ENCODE measurements around the gene MPPED1.

Gene MPPED1

GRCh38 chr22:43473031-43473430 lies 61.2 kb downstream of the MPPED1 start:
- peaks cover 8% of the 10 kb centered on the region for H3K27me3 Mint-ChIP-seq
- H3K36me3 Mint-ChIP-seq, result no peaks in the 10 kb centered on the region
- no peaks in the 10 kb centered on the region for H3K4me1 Mint-ChIP-seq
- H3K4me3 Mint-ChIP-seq, result no peak overlapping the region
- no peak overlapping the region for H3K27ac Mint-ChIP-seq
- DNase-seq (ENCODE audit: low spot score in 2 of 2) (no peak), ATAC-seq (ENCODE audit: low read depth) (no peak)
- no peaks in the 10 kb centered on the region for H3K9me3 Mint-ChIP-seq

- DNase-seq (ENCODE audit: low spot score in 2 of 2) (no peak), ATAC-seq (ENCODE audit: low read depth) (no peak)
- Mint-ChIP-seq H3K36me3 (no peaks in the 10 kb centered on the region), H3K4me1 (no peaks in the 10 kb centered on the region), H3K27ac (no peak overlapping the region), H3K4me3 (no peak overlapping the region), H3K27me3 (peaks cover 8% of the 10 kb centered on the region), H3K9me3 (no peaks in the 10 kb centered on the region)
These were observed 61.6 kb downstream of the MPPED1 start for GRCh38 chr22:43473441-43473840.

- Mint-ChIP-seq H3K36me3 (no peaks in the 10 kb centered on the region), H3K27ac (no peak overlapping the region), H3K4me1 (peaks cover 2% of the 10 kb centered on the region), H3K4me3 (no peak overlapping the region), H3K9me3 (no peaks in the 10 kb centered on the region), H3K27me3 (peaks cover 6% of the 10 kb centered on the region)
- ATAC-seq (ENCODE audit: low read depth) (no peak), DNase-seq (ENCODE audit: low spot score in 2 of 2) (no peak)
These were observed 62.6 kb downstream of the MPPED1 start for GRCh38 chr22:43474161-43475101.

- no peak overlapping the region for H3K27ac Mint-ChIP-seq
- no peak overlapping the region for H3K4me3 Mint-ChIP-seq
- H3K9me3 Mint-ChIP-seq, result no peaks in the 10 kb centered on the region
- peaks cover 7% of the 10 kb centered on the region for H3K4me1 Mint-ChIP-seq
- DNase-seq (ENCODE audit: low spot score in 2 of 2) (no peak), ATAC-seq (ENCODE audit: low read depth) (no peak)
- no peaks in the 10 kb centered on the region for H3K27me3 Mint-ChIP-seq
- no peaks in the 10 kb centered on the region for H3K36me3 Mint-ChIP-seq
These were observed 63.8 kb downstream of the MPPED1 start for GRCh38 chr22:43475549-43476076.

DNA sequence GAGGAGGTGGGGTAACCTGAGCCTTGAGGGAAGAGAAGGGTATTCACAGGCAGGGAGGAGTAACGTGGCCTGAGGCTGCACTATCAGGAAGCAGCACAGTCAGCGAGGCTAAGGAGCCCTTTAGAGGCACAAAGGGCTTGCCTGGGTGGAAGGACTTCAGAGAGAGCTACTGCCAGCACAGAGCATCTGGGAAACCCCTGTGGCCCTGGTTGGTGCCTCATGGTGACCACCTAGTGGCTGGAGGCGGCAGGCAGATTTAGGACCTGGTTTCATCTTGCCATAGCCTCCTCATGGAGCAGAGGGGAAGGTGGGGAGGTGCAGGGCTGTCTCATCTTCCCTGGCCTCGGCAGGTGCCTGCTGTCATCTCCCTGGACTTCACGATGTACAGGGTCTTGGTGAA lies 64.5 kb downstream of the MPPED1 start:
- H3K36me3 Mint-ChIP-seq, result no peaks in the 10 kb centered on the region
- H3K27ac Mint-ChIP-seq, result no peak overlapping the region
- peaks cover 11% of the 10 kb centered on the region for H3K4me1 Mint-ChIP-seq
- ATAC-seq (ENCODE audit: low read depth) (no peak), DNase-seq (ENCODE audit: low spot score in 2 of 2) (no peak)
- no peak overlapping the region for H3K4me3 Mint-ChIP-seq
- no peaks in the 10 kb centered on the region for H3K27me3 Mint-ChIP-seq
- no peaks in the 10 kb centered on the region for H3K9me3 Mint-ChIP-seq

- no peak for DNase-seq (ENCODE audit: low spot score in 2 of 2)
- H3K4me1 Mint-ChIP-seq, result peaks cover 15% of the 10 kb centered on the region
- H3K27ac Mint-ChIP-seq, result no peak overlapping the region
- ATAC-seq (ENCODE audit: low read depth), result no peak
- H3K4me3 Mint-ChIP-seq, result no peak overlapping the region
- no peaks in the 10 kb centered on the region for H3K27me3 Mint-ChIP-seq
- no peaks in the 10 kb centered on the region for H3K36me3 Mint-ChIP-seq
- H3K9me3 Mint-ChIP-seq, result no peaks in the 10 kb centered on the region
These were observed 65.2 kb downstream of the MPPED1 start for GRCh38 chr22:43476751-43477725.

DNA sequence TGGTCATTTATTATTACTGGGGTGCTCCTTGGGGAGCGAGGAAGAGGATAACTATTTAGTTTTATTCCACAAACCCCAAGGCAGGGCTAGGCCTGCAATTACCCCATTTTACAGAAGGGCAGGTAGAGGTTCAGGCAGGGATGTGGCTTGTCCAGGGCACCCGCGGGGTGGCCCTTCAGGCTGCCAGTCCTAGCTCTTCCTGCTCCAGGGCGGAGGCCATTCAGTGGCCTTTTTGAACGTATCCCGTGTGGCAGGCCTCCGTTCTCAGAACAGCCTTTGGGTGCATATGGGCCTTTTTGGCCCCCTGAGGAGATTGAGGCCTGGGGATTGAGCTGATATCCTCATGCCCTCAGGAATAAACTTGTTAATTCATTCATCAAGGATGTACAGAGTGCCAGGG lies 66.2 kb downstream of the MPPED1 start:
- Mint-ChIP-seq H3K36me3 (no peaks in the 10 kb centered on the region), H3K4me3 (no peak overlapping the region)

DNA sequence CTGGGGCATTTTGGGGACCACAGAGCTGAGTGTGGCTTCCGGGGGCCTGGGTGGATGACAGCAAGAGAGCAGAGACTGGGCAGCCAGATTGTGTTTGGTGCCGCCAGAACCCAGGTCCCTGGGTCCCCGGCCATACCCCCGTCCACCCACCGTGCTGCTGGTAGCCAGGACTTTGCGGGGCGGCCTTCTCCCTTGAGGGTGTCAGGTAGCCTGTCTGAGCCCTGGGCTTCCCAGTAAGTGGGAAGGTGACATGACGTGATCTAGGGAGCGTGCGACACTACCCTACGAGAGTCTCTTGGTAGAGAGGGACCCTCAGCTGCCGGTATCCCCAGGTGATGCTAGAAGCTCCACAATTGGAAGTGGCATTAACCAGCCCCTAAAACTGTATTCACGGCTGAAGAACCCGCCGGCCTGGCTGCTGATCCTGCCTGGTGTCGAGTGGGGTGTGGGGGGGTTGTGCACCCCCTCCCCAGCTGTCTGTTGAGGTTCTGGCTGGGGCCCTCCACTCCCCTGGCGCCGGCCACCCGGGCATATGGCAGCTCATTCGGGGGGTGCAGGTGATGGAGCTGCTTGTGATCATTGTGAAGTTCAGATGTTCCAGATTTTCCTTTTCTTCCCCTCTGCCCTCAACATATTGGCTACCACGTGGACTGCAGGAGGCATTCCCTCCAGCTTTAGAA lies 66.9 kb downstream of the MPPED1 start:
- Mint-ChIP-seq H3K27me3 (no peaks in the 10 kb centered on the region), H3K9me3 (no peaks in the 10 kb centered on the region), H3K36me3 (no peaks in the 10 kb centered on the region), H3K27ac (no peak overlapping the region), H3K4me3 (no peak overlapping the region), H3K4me1 (peaks cover 15% of the 10 kb centered on the region)
- DNase-seq (ENCODE audit: low spot score in 2 of 2), result no peak
- no peak for ATAC-seq (ENCODE audit: low read depth)

More for the DNA sequence above, 66.2 kb downstream of the MPPED1 start:
- DNase-seq (ENCODE audit: low spot score in 2 of 2), result no peak
- H3K4me1 Mint-ChIP-seq, result peaks cover 15% of the 10 kb centered on the region
- no peak overlapping the region for H3K27ac Mint-ChIP-seq
- no peaks in the 10 kb centered on the region for H3K9me3 Mint-ChIP-seq
- H3K27me3 Mint-ChIP-seq, result no peaks in the 10 kb centered on the region
- no peak for ATAC-seq (ENCODE audit: low read depth)

DNA sequence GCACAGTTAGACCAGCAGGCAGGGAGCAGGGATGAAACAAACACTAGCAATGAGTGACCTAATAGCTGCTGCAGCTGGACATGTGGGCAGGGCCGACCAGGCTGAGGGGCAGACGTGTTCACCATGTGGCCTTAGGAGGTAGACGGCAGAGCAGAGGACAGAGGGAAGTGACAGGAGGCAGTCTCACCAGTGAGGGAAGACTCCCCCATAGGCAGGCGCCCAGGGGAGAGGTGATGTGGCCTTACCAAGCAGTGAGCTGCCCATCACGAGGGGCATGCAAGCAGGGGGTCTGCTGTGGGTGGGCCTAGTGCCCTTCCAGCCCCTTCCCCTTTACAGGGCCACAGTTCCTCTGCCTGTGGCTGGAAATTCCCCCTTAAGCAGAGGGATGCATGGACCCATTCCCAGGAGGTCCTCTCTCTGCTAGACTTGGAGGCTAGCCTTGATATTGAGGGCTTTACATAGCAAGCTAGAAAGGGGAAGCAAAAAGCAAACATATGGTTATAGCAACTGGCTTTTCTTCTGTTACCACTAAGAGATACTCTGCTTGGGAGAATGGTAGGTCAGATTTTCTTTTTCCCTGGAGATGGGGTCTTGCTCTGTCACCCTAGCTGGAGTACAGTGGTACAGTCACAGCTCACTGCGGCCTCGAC lies 67.6 kb downstream of the MPPED1 start:
- H3K4me3 Mint-ChIP-seq, result no peak overlapping the region

GRCh38 chr22:43479962-43480361 lies 68.1 kb downstream of the MPPED1 start:
- H3K4me1 Mint-ChIP-seq, result peaks cover 15% of the 10 kb centered on the region
- no peak for DNase-seq (ENCODE audit: low spot score in 2 of 2)
- H3K27me3 Mint-ChIP-seq, result no peaks in the 10 kb centered on the region
- H3K27ac Mint-ChIP-seq, result peak overlapping the region; percentile 12
- no peaks in the 10 kb centered on the region for H3K9me3 Mint-ChIP-seq
- H3K4me3 Mint-ChIP-seq, result peak overlapping the region; percentile 6
- H3K36me3 Mint-ChIP-seq, result no peaks in the 10 kb centered on the region
- ATAC-seq (ENCODE audit: low read depth), result peak; percentile 46

More for the DNA sequence above, 67.6 kb downstream of the MPPED1 start:
- H3K27me3 Mint-ChIP-seq, result no peaks in the 10 kb centered on the region
- no peak overlapping the region for H3K27ac Mint-ChIP-seq
- H3K9me3 Mint-ChIP-seq, result no peaks in the 10 kb centered on the region
- ATAC-seq (ENCODE audit: low read depth) (no peak), DNase-seq (ENCODE audit: low spot score in 2 of 2) (no peak)
- no peaks in the 10 kb centered on the region for H3K36me3 Mint-ChIP-seq
- peaks cover 15% of the 10 kb centered on the region for H3K4me1 Mint-ChIP-seq

GRCh38 chr22:43481568-43482317 lies 69.9 kb downstream of the MPPED1 start:
- DNase-seq (ENCODE audit: low spot score in 2 of 2) (no peak), ATAC-seq (ENCODE audit: low read depth) (peak; percentile 63)
- no peaks in the 10 kb centered on the region for H3K36me3 Mint-ChIP-seq
- H3K9me3 Mint-ChIP-seq, result no peaks in the 10 kb centered on the region
- peak overlapping the region; percentile 54 for H3K27ac Mint-ChIP-seq
- no peaks in the 10 kb centered on the region for H3K27me3 Mint-ChIP-seq
- peak overlapping the region; percentile 72 for H3K4me3 Mint-ChIP-seq
- peaks cover 15% of the 10 kb centered on the region for H3K4me1 Mint-ChIP-seq

DNA sequence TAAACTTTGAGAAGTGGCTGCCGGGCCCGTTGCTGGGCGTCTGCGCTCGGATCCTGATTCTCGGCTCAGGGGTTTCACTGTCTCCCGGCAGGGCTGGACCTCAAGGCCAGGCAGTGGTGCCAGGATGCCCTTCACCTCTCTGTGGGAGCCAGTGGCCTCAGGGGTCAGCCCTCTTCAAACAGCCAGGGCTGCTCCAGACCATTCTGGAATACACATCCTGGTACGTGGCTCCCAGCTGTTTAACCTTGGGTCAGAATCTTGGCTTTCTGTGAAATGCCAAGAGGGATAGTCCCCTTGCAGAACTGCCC lies 70.5 kb downstream of the MPPED1 start:
- H3K36me3 Mint-ChIP-seq, result no peaks in the 10 kb centered on the region
- no peak for ATAC-seq (ENCODE audit: low read depth)
- no peaks in the 10 kb centered on the region for H3K9me3 Mint-ChIP-seq
- peaks cover 15% of the 10 kb centered on the region for H3K4me1 Mint-ChIP-seq
- no peak overlapping the region for H3K27ac Mint-ChIP-seq
- no peak for DNase-seq (ENCODE audit: low spot score in 2 of 2)
- peaks cover 4% of the 10 kb centered on the region for H3K27me3 Mint-ChIP-seq
- H3K4me3 Mint-ChIP-seq, result no peak overlapping the region

DNA sequence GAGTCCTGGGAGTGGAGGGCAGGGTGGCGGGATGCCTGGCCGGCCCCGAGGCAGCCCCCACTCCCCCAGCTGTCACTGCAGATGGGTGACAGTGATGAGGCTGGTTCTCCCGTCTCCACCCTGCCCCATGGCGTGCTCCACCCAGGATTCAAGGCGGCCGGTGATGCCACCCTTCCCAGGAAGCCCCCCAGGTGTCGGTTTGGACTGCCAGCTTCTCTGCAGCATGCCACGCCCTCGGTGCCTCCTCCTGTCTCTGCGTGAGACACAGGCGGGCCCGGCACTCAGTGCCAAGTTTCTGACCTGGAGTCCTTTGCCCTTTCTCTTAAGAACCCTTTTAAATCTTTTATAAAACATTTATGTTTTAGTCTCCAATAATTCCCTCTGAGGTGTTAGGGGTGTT lies 71.5 kb downstream of the MPPED1 start:
- DNase-seq (ENCODE audit: low spot score in 2 of 2) (no peak), ATAC-seq (ENCODE audit: low read depth) (no peak)
- no peaks in the 10 kb centered on the region for H3K9me3 Mint-ChIP-seq
- H3K27ac Mint-ChIP-seq, result no peak overlapping the region
- H3K4me1 Mint-ChIP-seq, result peaks cover 15% of the 10 kb centered on the region
- H3K27me3 Mint-ChIP-seq, result peaks cover 4% of the 10 kb centered on the region
- no peaks in the 10 kb centered on the region for H3K36me3 Mint-ChIP-seq
- no peak overlapping the region for H3K4me3 Mint-ChIP-seq
